Measurements from ENCODE around the gene MS4A2.

- TF ChIP-seq CTCF (conservative IDR thresholded peaks at IDR 0.05) = no peak
- no peak for TF ChIP-seq EZH2 (IDR thresholded peaks at IDR 0.05; ENCODE audit: low read depth)
These were observed 55.3 kb downstream of the MS4A2 start for GRCh38 chr11:60143768-60144167.
